Liver (tissue), 3 donors: ENCODE measurements around the gene UPF3A.

ENCODE experiments used
- EGR1 ChIP-seq, 2 donors: IDR thresholded peaks; 2 replicates each; pipeline ENCODE4 v1.6.1; 2016 to 2018; ENCODE audit warnings: antibody characterized with exemption in 2 of 2, low read depth in 2 of 2
- FOXA1 ChIP-seq: IDR thresholded peaks from 2 replicates; pipeline ENCODE4 v1.6.1; 2016; ENCODE audit warnings: antibody characterized with exemption
- JUND ChIP-seq, 2 donors: IDR thresholded peaks; 2 replicates each; pipeline ENCODE4 v1.6.1; 2016; ENCODE audit warnings: antibody characterized with exemption in 2 of 2
- RAD21 ChIP-seq, 2 donors: IDR thresholded peaks; 2 replicates each; pipeline ENCODE4 v1.6.1; 2016; ENCODE audit warnings: antibody characterized with exemption in 2 of 2, mild to moderate bottlenecking in 2 of 2
- TAF1 ChIP-seq: conservative IDR thresholded peaks from 2 replicates; pipeline ENCODE4 v1.6.1; 2016; ENCODE audit warnings: antibody characterized with exemption, mild to moderate bottlenecking
- YY1 ChIP-seq: IDR thresholded peaks from 2 replicates; pipeline ENCODE4 v1.6.1; 2016; ENCODE audit warnings: antibody characterized with exemption, mild to moderate bottlenecking
- TF ChIP-seq, protein P1 (sequence below): IDR thresholded peaks from 2 replicates; pipeline ENCODE4 v1.6.1; 2016; ENCODE audit warnings: antibody characterized with exemption
- TF ChIP-seq, protein P2 (sequence below): fragments of 150-350 bp; IDR thresholded peaks from 2 replicates; pipeline ENCODE4 v1.5.1; 2017; ENCODE audit warnings: improper control_type of control experiment, low read depth, low read length; ENCODE audit not compliant: missing input control
- TF ChIP-seq, protein P3 (sequence below): IDR thresholded peaks from 2 replicates; pipeline ENCODE4 v1.6.1; 2016; ENCODE audit warnings: antibody characterized with exemption, mild to moderate bottlenecking
- TF ChIP-seq, protein P4 (sequence below): IDR thresholded peaks from 2 replicates; pipeline ENCODE4 v1.6.1; 2016; ENCODE audit warnings: antibody characterized with exemption
- donor health status: healthy.
- donor health status: healthy.

DNA sequence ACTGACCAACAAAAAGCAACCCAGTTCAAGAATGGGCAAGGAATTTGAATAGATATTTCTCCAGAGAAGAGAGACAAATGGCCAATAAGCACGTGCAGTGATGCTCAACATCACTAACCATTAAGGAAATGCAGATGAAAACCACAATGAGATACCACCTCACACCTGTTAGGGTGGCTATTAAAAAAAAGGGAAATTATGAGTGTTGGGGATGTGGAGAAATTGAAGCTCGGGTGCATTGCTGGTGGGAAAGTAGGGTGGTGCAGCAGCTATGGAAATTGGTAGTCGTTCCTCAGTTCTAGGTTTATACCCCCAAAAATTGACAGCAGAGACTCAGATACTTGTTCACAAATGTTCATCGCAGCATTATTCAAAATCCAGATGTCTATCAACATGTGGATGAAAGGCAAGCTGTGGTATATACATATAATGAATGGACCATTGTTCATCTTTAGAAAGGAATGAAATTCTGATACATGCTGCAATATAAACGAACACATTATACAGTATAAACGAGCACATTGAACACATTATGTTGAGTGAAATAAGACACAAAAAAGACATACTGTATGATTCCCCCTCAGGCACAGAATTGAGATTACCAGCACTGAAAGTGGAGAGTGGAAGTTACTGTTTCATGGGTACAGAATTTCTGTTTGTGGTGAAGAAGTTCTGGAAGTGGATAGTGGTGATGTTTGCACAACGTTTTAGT is 33.8 kb downstream of the UPF3A start:
- TF ChIP-seq TAF1 (no peak), RAD21 (IDR thresholded peaks at IDR 0.05) (no peak), YY1 (no peak), EGR1 (IDR thresholded peaks at IDR 0.05; ENCODE audit: low read depth in 2 of 2) (no peak), FOXA1 (no peak), JUND (IDR thresholded peaks at IDR 0.05) (no peak)
- TF ChIP-seq, protein P1, sequence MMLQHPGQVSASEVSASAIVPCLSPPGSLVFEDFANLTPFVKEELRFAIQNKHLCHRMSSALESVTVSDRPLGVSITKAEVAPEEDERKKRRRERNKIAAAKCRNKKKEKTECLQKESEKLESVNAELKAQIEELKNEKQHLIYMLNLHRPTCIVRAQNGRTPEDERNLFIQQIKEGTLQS: no peak
- TF ChIP-seq, protein P2, sequence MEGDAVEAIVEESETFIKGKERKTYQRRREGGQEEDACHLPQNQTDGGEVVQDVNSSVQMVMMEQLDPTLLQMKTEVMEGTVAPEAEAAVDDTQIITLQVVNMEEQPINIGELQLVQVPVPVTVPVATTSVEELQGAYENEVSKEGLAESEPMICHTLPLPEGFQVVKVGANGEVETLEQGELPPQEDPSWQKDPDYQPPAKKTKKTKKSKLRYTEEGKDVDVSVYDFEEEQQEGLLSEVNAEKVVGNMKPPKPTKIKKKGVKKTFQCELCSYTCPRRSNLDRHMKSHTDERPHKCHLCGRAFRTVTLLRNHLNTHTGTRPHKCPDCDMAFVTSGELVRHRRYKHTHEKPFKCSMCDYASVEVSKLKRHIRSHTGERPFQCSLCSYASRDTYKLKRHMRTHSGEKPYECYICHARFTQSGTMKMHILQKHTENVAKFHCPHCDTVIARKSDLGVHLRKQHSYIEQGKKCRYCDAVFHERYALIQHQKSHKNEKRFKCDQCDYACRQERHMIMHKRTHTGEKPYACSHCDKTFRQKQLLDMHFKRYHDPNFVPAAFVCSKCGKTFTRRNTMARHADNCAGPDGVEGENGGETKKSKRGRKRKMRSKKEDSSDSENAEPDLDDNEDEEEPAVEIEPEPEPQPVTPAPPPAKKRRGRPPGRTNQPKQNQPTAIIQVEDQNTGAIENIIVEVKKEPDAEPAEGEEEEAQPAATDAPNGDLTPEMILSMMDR: no peak
- TF ChIP-seq, protein P3, sequence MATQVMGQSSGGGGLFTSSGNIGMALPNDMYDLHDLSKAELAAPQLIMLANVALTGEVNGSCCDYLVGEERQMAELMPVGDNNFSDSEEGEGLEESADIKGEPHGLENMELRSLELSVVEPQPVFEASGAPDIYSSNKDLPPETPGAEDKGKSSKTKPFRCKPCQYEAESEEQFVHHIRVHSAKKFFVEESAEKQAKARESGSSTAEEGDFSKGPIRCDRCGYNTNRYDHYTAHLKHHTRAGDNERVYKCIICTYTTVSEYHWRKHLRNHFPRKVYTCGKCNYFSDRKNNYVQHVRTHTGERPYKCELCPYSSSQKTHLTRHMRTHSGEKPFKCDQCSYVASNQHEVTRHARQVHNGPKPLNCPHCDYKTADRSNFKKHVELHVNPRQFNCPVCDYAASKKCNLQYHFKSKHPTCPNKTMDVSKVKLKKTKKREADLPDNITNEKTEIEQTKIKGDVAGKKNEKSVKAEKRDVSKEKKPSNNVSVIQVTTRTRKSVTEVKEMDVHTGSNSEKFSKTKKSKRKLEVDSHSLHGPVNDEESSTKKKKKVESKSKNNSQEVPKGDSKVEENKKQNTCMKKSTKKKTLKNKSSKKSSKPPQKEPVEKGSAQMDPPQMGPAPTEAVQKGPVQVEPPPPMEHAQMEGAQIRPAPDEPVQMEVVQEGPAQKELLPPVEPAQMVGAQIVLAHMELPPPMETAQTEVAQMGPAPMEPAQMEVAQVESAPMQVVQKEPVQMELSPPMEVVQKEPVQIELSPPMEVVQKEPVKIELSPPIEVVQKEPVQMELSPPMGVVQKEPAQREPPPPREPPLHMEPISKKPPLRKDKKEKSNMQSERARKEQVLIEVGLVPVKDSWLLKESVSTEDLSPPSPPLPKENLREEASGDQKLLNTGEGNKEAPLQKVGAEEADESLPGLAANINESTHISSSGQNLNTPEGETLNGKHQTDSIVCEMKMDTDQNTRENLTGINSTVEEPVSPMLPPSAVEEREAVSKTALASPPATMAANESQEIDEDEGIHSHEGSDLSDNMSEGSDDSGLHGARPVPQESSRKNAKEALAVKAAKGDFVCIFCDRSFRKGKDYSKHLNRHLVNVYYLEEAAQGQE: no peak
- TF ChIP-seq, protein P4, sequence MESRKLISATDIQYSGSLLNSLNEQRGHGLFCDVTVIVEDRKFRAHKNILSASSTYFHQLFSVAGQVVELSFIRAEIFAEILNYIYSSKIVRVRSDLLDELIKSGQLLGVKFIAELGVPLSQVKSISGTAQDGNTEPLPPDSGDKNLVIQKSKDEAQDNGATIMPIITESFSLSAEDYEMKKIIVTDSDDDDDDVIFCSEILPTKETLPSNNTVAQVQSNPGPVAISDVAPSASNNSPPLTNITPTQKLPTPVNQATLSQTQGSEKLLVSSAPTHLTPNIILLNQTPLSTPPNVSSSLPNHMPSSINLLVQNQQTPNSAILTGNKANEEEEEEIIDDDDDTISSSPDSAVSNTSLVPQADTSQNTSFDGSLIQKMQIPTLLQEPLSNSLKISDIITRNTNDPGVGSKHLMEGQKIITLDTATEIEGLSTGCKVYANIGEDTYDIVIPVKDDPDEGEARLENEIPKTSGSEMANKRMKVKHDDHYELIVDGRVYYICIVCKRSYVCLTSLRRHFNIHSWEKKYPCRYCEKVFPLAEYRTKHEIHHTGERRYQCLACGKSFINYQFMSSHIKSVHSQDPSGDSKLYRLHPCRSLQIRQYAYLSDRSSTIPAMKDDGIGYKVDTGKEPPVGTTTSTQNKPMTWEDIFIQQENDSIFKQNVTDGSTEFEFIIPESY: no peak
